GM19452 (cell line): ENCODE results near the gene ABCA7.

Experiments used
- ATAC-seq: cut with Tn5 transposase; IDR thresholded peaks from one replicate; pipeline ENCODE4 v1.9.1; 2021; ENCODE audit not compliant: unreplicated experiment

ABCA7 gene

GRCh38 chr19:1053176-1054101, 13.5 kb downstream of the ABCA7 start:
- ATAC-seq = no peak

DNA sequence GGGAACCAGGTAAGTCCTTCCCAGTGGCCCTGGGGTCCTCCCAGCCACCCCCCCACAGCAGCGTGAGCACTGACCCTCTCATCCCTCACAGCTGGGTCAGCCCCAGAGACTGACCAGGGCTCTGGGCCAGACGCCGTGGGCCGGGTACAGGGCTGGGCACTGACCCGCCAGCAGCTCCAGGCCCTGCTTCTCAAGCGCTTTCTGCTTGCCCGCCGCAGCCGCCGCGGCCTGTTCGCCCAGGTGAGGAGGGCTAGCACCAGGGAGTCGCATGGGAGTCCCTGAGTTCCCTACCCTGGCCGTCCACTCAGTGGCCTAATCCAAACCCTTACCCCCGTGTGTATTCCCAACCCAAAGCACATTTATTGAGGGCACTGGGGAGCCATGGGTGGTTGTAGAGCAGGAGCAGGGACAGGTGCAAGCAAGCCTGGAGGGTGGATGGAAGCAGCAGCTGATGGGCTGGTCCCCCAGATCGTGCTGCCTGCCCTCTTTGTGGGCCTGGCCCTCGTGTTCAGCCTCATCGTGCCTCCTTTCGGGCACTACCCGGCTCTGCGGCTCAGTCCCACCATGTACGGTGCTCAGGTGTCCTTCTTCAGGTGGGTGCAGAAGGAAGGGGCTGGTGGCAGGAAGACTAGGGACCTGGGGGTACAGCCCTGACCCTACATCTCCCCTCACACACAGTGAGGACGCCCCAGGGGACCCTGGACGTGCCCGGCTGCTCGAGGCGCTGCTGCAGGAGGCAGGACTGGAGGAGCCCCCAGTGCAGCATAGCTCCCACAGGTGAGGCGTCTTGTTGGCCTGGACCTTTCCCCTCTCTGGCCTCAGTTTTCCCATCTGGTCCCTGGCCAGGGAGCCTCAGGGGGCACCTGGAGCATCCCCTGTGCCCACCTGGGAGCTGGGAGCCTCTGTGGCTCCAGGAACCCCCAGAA, 14.5 kb downstream of the ABCA7 start:
- no peak for ATAC-seq

DNA sequence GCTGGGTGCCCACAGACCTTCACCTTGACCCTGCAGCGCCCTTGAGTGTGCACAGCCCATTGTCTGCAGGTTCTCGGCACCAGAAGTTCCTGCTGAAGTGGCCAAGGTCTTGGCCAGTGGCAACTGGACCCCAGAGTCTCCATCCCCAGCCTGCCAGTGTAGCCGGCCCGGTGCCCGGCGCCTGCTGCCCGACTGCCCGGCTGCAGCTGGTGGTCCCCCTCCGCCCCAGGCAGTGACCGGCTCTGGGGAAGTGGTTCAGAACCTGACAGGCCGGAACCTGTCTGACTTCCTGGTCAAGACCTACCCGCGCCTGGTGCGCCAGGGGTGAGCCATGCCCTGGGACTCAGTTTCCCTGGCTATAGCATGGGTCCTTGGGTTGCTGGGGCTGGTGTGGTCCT, 15.1 kb downstream of the ABCA7 start:
- no peak for ATAC-seq

- no peak for ATAC-seq
Measured at GRCh38 chr19:1055886-1056620, 16.1 kb downstream of the ABCA7 start.

- ATAC-seq = no peak
Measured at GRCh38 chr19:1057176-1057855, 17.4 kb downstream of the ABCA7 start.

GRCh38 chr19:1058112-1058511, 18.2 kb downstream of the ABCA7 start:
- no peak for ATAC-seq

DNA sequence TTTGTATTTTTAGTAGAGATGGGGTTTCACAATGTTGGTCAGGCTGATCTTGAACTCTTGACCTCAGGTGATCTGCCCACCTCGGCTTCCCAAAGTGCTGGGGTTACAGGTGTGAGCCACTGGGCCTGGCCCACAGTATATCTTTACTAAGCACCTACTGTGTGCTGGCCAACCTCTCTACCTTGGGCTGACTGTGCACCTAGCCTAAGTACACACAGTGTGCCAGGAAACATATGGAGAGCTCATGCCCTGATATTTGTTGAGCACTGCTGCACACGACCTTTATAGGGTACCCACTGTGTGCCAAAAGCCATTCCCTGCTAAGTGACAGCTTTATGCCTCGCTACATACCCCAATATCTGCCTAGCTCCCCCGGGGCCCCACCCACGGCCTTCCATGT, 20.8 kb downstream of the ABCA7 start:
- no peak for ATAC-seq

- no peak for ATAC-seq
Measured at GRCh38 chr19:1061987-1062386, 22.1 kb downstream of the ABCA7 start.

DNA sequence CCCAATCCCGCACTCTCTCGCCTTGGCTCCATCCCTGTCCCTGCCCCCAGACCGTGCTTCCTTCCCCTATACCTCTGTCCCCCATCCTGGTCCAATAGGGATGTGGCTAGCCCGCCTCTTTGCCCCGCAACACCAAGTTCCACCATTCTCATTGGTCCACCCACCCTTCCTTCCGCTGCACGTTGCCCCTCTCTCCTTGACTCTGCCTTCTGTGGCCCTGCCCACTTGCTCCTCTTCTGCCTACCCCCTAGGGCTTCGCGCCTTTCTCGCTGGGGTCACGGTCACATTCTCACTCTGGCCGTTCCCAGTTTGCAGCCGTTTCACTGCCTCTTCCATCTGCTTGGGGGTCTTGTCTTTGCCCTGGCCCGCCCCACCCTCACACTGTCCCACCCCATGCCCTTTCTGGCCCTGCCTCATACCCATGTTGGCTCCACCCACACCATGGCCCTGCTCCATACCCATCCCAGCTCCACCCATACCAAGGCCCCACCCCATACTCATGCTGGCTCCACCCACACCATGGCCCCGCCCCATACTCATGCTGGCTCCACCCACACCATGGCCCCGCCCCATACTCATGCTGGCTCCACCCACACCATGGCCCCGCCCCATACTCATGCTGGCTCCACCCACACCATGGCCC, 22.6 kb downstream of the ABCA7 start:
- ATAC-seq = no peak

GRCh38 chr19:1063030-1063908, 23.4 kb downstream of the ABCA7 start:
- no peak for ATAC-seq

DNA sequence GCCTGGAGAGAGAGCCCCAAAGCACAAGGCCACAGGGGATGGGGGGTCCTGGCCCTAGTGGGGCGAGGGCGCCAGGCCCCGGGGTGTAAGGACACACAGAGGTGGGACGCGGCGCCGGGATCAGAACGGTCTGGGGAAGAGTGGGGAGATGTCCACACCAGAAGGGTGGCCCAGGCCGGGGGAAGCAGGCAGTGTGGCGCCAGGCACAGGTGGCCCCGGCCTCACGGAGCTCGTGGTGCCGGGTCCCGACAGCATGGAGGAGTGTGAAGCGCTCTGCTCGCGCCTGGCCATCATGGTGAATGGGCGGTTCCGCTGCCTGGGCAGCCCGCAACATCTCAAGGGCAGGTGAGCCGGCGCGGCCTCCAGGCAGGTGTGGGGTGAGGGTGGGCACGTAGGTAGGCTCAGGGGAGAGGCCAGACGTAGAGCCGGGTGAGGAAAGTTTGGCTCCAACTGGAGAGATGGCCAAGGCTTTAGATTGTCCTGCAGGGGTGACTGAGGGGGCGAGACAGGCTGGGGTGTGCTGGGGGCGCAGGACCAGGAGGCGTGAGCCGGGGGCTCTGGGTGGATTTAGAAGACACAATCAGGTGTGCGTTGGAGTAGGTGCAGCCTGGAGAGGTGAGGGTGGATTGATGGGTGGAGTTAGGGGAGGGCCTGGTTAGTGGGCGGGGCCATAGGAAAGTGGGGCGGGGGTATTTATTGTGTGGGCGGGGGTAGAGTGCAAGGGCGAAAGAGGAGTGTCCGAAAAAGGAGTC, 24.2 kb downstream of the ABCA7 start:
- no peak for ATAC-seq

DNA sequence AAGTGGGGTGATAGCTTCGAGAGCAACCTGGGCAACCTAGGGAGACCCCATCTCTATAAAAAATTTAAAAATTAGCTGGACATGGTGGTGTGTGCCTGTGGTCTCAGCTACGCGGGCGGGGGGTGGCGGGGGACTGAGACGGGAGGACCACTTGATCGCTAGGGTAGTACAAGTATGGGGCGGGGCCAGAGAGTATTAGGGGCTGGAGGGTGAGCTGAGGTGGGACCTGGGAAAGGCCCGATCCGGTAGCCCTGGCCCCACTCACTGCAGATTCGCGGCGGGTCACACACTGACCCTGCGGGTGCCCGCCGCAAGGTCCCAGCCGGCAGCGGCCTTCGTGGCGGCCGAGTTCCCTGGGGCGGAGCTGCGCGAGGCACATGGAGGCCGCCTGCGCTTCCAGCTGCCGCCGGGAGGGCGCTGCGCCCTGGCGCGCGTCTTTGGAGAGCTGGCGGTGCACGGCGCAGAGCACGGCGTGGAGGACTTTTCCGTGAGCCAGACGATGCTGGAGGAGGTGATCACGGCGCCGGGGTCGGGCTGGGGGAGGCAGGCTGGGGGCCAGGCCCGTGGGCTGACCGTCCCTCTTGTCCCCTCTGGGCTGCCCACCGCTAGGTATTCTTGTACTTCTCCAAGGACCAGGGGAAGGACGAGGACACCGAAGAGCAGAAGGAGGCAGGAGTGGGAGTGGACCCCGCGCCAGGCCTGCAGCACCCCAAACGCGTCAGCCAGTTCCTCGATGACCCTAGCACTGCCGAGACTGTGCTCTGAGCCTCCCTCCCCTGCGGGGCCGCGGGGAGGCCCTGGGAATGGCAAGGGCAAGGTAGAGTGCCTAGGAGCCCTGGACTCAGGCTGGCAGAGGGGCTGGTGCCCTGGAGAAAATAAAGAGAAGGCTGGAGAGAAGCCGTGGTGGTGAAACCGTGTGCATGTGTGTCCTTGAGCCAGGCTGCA, 25.0 kb downstream of the ABCA7 start:
- ATAC-seq = no peak

DNA sequence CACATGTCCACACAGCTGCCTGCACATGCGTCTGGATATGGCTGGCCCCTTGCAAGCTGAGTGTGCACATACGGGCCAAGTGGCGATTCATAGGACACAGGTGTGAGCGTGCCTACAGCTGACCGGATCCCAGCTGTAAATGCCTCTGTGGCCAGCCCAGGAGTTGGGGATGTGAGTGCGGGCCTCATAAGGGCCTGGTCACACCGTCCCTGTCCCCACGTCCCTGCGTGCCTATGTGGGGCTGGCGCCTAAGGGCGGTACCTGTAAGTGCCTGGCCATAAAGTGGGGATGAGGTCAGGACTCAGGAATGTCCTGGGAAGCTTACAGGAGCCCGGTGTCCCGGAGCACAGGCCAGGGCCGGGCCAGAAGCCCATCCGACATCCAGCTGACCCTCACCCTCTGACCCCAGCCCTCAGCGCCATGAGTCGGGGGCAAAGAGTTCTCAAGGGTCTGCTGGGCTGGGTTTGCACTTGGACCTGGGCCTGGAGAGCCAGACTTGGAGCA, 25.8 kb downstream of the ABCA7 start:
- no peak for ATAC-seq

DNA sequence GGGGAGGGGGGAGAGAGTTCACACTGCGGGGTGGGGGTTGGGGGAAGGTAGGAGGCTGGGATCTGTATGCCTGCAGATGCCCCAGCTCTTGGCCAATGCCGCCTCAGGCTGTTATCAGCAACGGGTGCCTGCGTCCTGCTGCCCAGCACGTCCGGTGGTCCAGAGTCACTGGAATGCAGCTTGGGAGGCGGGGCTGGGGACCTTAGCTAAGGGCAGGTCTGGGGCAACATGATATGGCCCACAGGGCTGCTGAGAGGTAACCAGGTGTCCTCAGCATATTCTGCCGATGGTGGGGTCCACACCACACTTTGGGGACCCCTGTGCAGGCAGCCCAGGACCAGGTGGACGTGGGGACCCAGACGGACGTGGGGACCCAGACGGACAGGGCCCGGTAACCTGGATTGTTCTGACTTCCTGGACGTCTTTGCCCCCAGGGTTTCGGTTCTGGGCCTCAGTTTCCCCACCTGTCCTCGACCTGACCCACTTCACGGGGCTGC, 26.4 kb downstream of the ABCA7 start:
- no peak for ATAC-seq

GRCh38 chr19:1066748-1067340, 26.9 kb downstream of the ABCA7 start, which contains the start of gene ARHGAP45:
ARHGAP45 (plus strand) TSS chr19:1067167; CDS start chr19:1067406, 239 bp downstream.
- no peak for ATAC-seq

DNA sequence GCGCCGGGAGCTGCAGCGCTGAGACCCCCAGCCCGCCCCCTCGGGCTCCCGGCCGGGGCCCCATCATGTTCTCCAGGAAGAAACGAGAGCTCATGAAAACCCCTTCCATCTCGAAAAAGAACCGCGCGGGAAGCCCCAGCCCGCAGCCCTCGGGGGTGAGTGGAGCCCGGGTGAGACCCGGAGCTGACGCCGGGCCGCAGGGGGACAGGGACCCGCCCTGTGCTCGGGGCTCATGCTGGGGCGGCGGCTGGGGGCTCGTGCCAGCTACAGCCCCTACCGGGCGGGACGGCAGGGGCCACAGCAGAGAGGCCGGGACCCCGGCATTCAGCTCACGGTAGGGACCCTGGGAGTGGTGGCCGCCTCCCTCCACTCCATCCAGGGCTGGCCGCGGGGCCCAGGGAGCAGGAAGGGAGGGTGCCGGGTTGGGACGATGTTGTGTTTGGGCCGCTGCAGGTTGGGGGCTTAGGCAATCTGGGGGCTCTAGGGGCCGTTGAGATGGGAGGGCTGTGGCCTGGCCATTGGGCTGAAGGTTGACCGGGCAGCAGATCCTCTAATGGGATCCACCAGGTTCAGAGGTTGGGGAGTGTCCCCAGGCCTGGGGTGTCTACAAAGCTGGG, 27.5 kb downstream of the ABCA7 start:
- no peak for ATAC-seq
